A673 (cell line): ENCODE results near the gene ST7. TPM values are rescaled to one million over a fixed set of nuclear protein-coding genes. Genes with fewer than 3 reads are reported as not detected.
A peak's percentile ranks its signal among the peaks of the same experiment; 100 is the strongest.

Experiments
- BruUV-seq: library from RNA; stranded (reverse); fragments of 400-500 nt; replicated peaks from 2 replicates; lab custom pipeline; 2021; lab: Mats Ljungman, UMichigan
- CTCF ChIA-PET: fragments of 300-600 bp; sonication (Branson Sonifier 250); formaldehyde crosslinking; loops from one replicate; lab custom pipeline; 2022; ENCODE audit warnings: antibody characterized with exemption; lab: Charles Lee
- POLR2A ChIA-PET: fragments of 300-600 bp; sonication (Branson Sonifier 250); formaldehyde crosslinking; loops from one replicate; lab custom pipeline; 2022; ENCODE audit warnings: antibody characterized with exemption; ENCODE audit not compliant: low non-redundant PET; lab: Charles Lee
- DNase-seq: peaks from one replicate; pipeline ENCODE4 v3.0.0-alpha.2; 2015; ENCODE audit warnings: low spot score
- H3K27ac ChIP-seq: fragments of 200-600 bp; sonication (generic); 2 replicates; pipeline ENCODE4 v1.5.1; 2016; ENCODE audit warnings: mixed run types, low read depth, mild to moderate bottlenecking, mixed read lengths, antibody characterized with exemption, low read length; ENCODE audit not compliant: poor library complexity, severe bottlenecking
- H3K27me3 ChIP-seq: fragments of 200-600 bp; sonication (generic); replicated peaks from 2 replicates; pipeline ENCODE4 v1.6.1; 2017; ENCODE audit warnings: mixed run types, low read depth, mild to moderate bottlenecking, mixed read lengths, antibody characterized with exemption, low read length; ENCODE audit not compliant: insufficient read depth, poor library complexity
- H3K36me3 ChIP-seq: fragments of 200-600 bp; sonication (generic); 2 replicates; pipeline ENCODE4 v1.6.1; 2016; ENCODE audit warnings: mixed run types, mild to moderate bottlenecking, mixed read lengths, antibody characterized with exemption, low read length; ENCODE audit not compliant: insufficient read depth, poor library complexity, severe bottlenecking
- H3K4me1 ChIP-seq: fragments of 200-600 bp; sonication (generic); 2 replicates; pipeline ENCODE4 v1.6.1; 2017; ENCODE audit warnings: mixed run types, mild to moderate bottlenecking, mixed read lengths, antibody characterized with exemption, low read length; ENCODE audit not compliant: insufficient read depth, poor library complexity, severe bottlenecking
- H3K4me3 ChIP-seq: fragments of 200-600 bp; sonication (generic); 2 replicates; pipeline ENCODE4 v1.5.1; 2016; ENCODE audit warnings: low read depth, mixed run types, mild to moderate bottlenecking, mixed read lengths, low read length; ENCODE audit not compliant: poor library complexity, severe bottlenecking
- H3K9me3 ChIP-seq: fragments of 200-600 bp; sonication (generic); 2 replicates; pipeline ENCODE4 v1.6.1; 2016; ENCODE audit warnings: mixed run types, low read depth, mild to moderate bottlenecking, mixed read lengths, antibody characterized with exemption, low read length; ENCODE audit not compliant: poor library complexity, severe bottlenecking
- CTCF ChIP-seq: fragments of 300-800, 200-600 bp; sonication (generic); conservative IDR thresholded peaks from 2 replicates; pipeline ENCODE4 v1.5.1; 2017; ENCODE audit warnings: low read depth, mild to moderate bottlenecking, antibody characterized with exemption, low read length, moderate library complexity, mixed read lengths
- EZH2 ChIP-seq: fragments of 200-600 bp; sonication (generic); IDR thresholded peaks from 2 replicates; pipeline ENCODE4 v1.6.1; 2017; ENCODE audit warnings: borderline replicate concordance, low read depth, mild to moderate bottlenecking, mixed read lengths, antibody characterized with exemption, low read length; ENCODE audit not compliant: poor library complexity, severe bottlenecking
- intact Hi-C: fragments of 100-400 bp; cut with micrococcal nuclease; formaldehyde crosslinking; loops from one replicate; pipeline ENCODE4 v1.10.0; 2022; ENCODE audit not compliant: unreplicated experiment
- total RNA-seq: library from RNA; stranded (reverse); gene quantifications from 2 replicates; pipeline ENCODE4 v1.2.3, GENCODE V29; 2021

ST7 gene
- total RNA-seq, 1 experiment from 2014 or later: 24.3 TPM

- Histone ChIP-seq H3K36me3 (no peaks in the 10 kb centered on the region), H3K9me3 (no peaks in the 10 kb centered on the region), H3K4me1 (peaks cover 63% of the 10 kb centered on the region), H3K27ac (no peak overlapping the region), H3K27me3 (no peaks in the 10 kb centered on the region), H3K4me3 (no peak overlapping the region)
- ChIA-PET POLR2A (no interaction called here), CTCF (no interaction called here)
- intact Hi-C loops: no loop called here
- DNase-seq: no peak
- no TSS peak for BruUV-seq
- TF ChIP-seq CTCF (no peak), EZH2 (no peak)
Measured at GRCh38 chr7:117071551-117071950, 118.2 kb downstream of the ST7 start.

GRCh38 chr7:117072620-117073118 lies 119.4 kb downstream of the ST7 start:
- POLR2A ChIA-PET: interaction anchor here (0.6 kb wide), 1 partner anchor 114 kb away, joined by 9 read pairs; no protein-coding TSS in a partner anchor
- H3K9me3 ChIP-seq: no peaks in the 10 kb centered on the region
- intact Hi-C loops: no loop called here
- DNase-seq: peak; percentile 94
- no peak overlapping the region for H3K27ac ChIP-seq
- no TSS peak for BruUV-seq
- H3K27me3 ChIP-seq: no peaks in the 10 kb centered on the region
- no peaks in the 10 kb centered on the region for H3K36me3 ChIP-seq
- peak overlapping the region; percentile 8 for H3K4me3 ChIP-seq
- no peak for TF ChIP-seq EZH2
- TF ChIP-seq CTCF: no peak
- CTCF ChIA-PET: no interaction called here
- peaks cover 56% of the 10 kb centered on the region for H3K4me1 ChIP-seq

- H3K4me1 ChIP-seq: peaks cover 40% of the 10 kb centered on the region
- no TSS peak for BruUV-seq
- no peaks in the 10 kb centered on the region for H3K27me3 ChIP-seq
- no peak overlapping the region for H3K27ac ChIP-seq
- ChIA-PET CTCF (no interaction called here), POLR2A (no interaction called here)
- no peaks in the 10 kb centered on the region for H3K9me3 ChIP-seq
- DNase-seq: peak; percentile 33
- intact Hi-C loops: no loop called here
- no peak for TF ChIP-seq EZH2
- TF ChIP-seq CTCF: no peak
- no peaks in the 10 kb centered on the region for H3K36me3 ChIP-seq
- no peak overlapping the region for H3K4me3 ChIP-seq
Measured at GRCh38 chr7:117074378-117074777, 121.1 kb downstream of the ST7 start.
